Measurements from ENCODE around the gene GK. TPM values are rescaled to one million over a fixed set of nuclear protein-coding genes. Genes with fewer than 3 reads are reported as not detected.
A peak's percentile ranks its signal among the peaks of the same experiment; 100 is the strongest.

Gene GK
- total RNA-seq, 1 experiment from 2014 or later = 14.3 TPM

GRCh38 chrX:30712214-30712613, 59.0 kb downstream of the GK start:
- DNase-seq = no peak
- no TSS peak for BruUV-seq (replicated peaks)
- TF ChIP-seq, protein P1, sequence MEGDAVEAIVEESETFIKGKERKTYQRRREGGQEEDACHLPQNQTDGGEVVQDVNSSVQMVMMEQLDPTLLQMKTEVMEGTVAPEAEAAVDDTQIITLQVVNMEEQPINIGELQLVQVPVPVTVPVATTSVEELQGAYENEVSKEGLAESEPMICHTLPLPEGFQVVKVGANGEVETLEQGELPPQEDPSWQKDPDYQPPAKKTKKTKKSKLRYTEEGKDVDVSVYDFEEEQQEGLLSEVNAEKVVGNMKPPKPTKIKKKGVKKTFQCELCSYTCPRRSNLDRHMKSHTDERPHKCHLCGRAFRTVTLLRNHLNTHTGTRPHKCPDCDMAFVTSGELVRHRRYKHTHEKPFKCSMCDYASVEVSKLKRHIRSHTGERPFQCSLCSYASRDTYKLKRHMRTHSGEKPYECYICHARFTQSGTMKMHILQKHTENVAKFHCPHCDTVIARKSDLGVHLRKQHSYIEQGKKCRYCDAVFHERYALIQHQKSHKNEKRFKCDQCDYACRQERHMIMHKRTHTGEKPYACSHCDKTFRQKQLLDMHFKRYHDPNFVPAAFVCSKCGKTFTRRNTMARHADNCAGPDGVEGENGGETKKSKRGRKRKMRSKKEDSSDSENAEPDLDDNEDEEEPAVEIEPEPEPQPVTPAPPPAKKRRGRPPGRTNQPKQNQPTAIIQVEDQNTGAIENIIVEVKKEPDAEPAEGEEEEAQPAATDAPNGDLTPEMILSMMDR (IDR thresholded peaks at IDR 0.05; ENCODE audit: unreplicated experiment) = no peak
- Mint-ChIP-seq H3K4me3 (ENCODE audit: low read depth, unreplicated experiment) (no peak overlapping the region), H3K27me3 (ENCODE audit: unreplicated experiment) (no peaks in the 10 kb centered on the region), H3K4me1 (ENCODE audit: low read depth, unreplicated experiment) (no peaks in the 10 kb centered on the region), H3K36me3 (ENCODE audit: insufficient read depth, unreplicated experiment) (no peaks in the 10 kb centered on the region), H3K27ac (ENCODE audit: unreplicated experiment) (no peak overlapping the region), H3K9me3 (ENCODE audit: low read depth, unreplicated experiment) (no peaks in the 10 kb centered on the region)
- intact Hi-C loops (cut with micrococcal nuclease; ENCODE audit: unreplicated experiment) = loop anchor here (2.0 kb wide), 1 partner anchor 141 kb away; no protein-coding TSS in a partner anchor
- CTCF ChIA-PET = interaction anchor here (0.6 kb wide), 1 partner anchor 1626 kb away, joined by 4 read pairs; no protein-coding TSS in a partner anchor

- Mint-ChIP-seq H3K27ac (ENCODE audit: unreplicated experiment) (no peak overlapping the region), H3K4me3 (ENCODE audit: low read depth, unreplicated experiment) (no peak overlapping the region)
Measured at GRCh38 chrX:30713061-30713525, 59.9 kb downstream of the GK start.

GRCh38 chrX:30714138-30714537, 60.9 kb downstream of the GK start:
- no peaks in the 10 kb centered on the region for H3K9me3 Mint-ChIP-seq (ENCODE audit: low read depth, unreplicated experiment)
- no peak for DNase-seq
- CTCF ChIA-PET = no interaction called here
- H3K36me3 Mint-ChIP-seq (ENCODE audit: insufficient read depth, unreplicated experiment) = no peaks in the 10 kb centered on the region
- no peak overlapping the region for H3K27ac Mint-ChIP-seq (ENCODE audit: unreplicated experiment)
- no TSS peak for BruUV-seq (replicated peaks)
- no peak overlapping the region for H3K4me3 Mint-ChIP-seq (ENCODE audit: low read depth, unreplicated experiment)
- no peaks in the 10 kb centered on the region for H3K27me3 Mint-ChIP-seq (ENCODE audit: unreplicated experiment)
- no peaks in the 10 kb centered on the region for H3K4me1 Mint-ChIP-seq (ENCODE audit: low read depth, unreplicated experiment)
- TF ChIP-seq, protein P1 (IDR thresholded peaks at IDR 0.05; ENCODE audit: unreplicated experiment) = no peak
- intact Hi-C loops (cut with micrococcal nuclease; ENCODE audit: unreplicated experiment) = no loop called here

More at GRCh38 chrX:30713061-30713525, 59.9 kb downstream of the GK start:
- no peaks in the 10 kb centered on the region for H3K9me3 Mint-ChIP-seq (ENCODE audit: low read depth, unreplicated experiment)
- no TSS peak for BruUV-seq (replicated peaks)
- H3K27me3 Mint-ChIP-seq (ENCODE audit: unreplicated experiment) = no peaks in the 10 kb centered on the region
- H3K4me1 Mint-ChIP-seq (ENCODE audit: low read depth, unreplicated experiment) = no peaks in the 10 kb centered on the region
- intact Hi-C loops (cut with micrococcal nuclease; ENCODE audit: unreplicated experiment) = loop anchor here (1.0 to 2.0 kb wide), 2 partner anchors 78 to 142 kb away; no protein-coding TSS in a partner anchor
- CTCF ChIA-PET = no interaction called here
- TF ChIP-seq, protein P1 (IDR thresholded peaks at IDR 0.05; ENCODE audit: unreplicated experiment) = peak; percentile 42
- H3K36me3 Mint-ChIP-seq (ENCODE audit: insufficient read depth, unreplicated experiment) = no peaks in the 10 kb centered on the region
- DNase-seq = peak; percentile 70

DNA sequence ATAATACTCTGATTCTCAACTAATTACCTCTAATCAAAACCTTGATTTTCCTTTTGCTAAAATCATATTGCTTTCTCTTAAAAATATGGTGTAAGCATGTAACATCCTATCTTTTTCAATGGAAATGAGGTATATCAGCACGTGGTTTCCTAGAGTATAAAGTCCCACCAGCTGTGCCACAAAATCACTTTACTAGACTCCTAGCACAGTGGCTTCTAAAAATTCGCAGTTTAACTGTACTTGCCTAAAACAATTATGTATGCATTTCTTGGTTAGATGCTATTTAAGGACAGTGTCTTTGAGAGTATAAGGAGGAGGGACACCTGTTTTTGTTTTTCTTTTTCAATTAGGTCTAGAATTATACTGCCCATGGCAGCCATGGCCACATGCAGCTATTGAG, 62.8 kb downstream of the GK start:
- H3K4me1 Mint-ChIP-seq (ENCODE audit: low read depth, unreplicated experiment) = no peaks in the 10 kb centered on the region
- no TSS peak for BruUV-seq (replicated peaks)
- no peak overlapping the region for H3K4me3 Mint-ChIP-seq (ENCODE audit: low read depth, unreplicated experiment)
- CTCF ChIA-PET = no interaction called here
- TF ChIP-seq, protein P1 (IDR thresholded peaks at IDR 0.05; ENCODE audit: unreplicated experiment) = no peak
- intact Hi-C loops (cut with micrococcal nuclease; ENCODE audit: unreplicated experiment) = no loop called here
- DNase-seq = no peak
- no peaks in the 10 kb centered on the region for H3K27me3 Mint-ChIP-seq (ENCODE audit: unreplicated experiment)
- no peaks in the 10 kb centered on the region for H3K36me3 Mint-ChIP-seq (ENCODE audit: insufficient read depth, unreplicated experiment)
- no peaks in the 10 kb centered on the region for H3K9me3 Mint-ChIP-seq (ENCODE audit: low read depth, unreplicated experiment)
- H3K27ac Mint-ChIP-seq (ENCODE audit: unreplicated experiment) = no peak overlapping the region
